VCaP (cell line): ENCODE results near the gene GPR108.

Experiments used
- H3K27ac ChIP-seq: fragments of 450-650 bp; 2 replicates; pipeline ENCODE4 v1.5.1; 2017
- TF ChIP-seq, protein P1 (sequence below): fragments of 450-650 bp; conservative IDR thresholded peaks from 2 replicates; pipeline ENCODE4 v1.5.1; 2017; ENCODE audit warnings: mild to moderate bottlenecking, moderate library complexity

The GPR108 gene

DNA sequence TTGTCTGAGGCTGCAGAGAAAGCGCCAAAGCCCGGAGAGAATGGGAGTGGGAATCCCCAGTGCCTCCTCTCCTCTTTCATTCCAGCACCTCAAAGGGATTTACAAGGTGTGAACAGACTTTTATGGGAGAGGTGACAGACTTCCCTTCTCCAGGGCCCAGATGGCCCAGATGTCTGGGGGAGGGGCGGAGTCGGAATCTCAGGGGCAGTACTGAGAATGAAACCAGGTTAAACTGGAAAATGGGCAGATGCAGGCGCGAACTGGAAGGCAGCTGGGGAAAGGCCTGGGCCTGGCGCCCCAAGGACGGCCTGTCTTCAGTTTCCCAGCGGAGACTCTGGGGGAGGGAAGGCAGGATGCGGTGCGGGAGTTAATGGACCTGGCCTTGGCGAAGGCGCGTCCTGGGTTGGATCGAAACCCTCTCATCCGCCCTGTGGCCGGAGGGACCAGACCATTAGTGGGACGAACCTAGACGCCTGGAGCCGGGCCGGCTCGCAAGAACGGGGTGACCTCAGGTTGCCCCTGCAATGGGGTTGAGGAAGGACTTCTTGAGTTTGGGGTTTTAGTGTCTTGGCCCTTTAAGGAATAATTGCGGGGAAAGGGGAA is 1.5 kb upstream of the GPR108 start:
- TF ChIP-seq, protein P1, sequence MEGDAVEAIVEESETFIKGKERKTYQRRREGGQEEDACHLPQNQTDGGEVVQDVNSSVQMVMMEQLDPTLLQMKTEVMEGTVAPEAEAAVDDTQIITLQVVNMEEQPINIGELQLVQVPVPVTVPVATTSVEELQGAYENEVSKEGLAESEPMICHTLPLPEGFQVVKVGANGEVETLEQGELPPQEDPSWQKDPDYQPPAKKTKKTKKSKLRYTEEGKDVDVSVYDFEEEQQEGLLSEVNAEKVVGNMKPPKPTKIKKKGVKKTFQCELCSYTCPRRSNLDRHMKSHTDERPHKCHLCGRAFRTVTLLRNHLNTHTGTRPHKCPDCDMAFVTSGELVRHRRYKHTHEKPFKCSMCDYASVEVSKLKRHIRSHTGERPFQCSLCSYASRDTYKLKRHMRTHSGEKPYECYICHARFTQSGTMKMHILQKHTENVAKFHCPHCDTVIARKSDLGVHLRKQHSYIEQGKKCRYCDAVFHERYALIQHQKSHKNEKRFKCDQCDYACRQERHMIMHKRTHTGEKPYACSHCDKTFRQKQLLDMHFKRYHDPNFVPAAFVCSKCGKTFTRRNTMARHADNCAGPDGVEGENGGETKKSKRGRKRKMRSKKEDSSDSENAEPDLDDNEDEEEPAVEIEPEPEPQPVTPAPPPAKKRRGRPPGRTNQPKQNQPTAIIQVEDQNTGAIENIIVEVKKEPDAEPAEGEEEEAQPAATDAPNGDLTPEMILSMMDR: peak; percentile 34
- peak overlapping the region; percentile 65 for H3K27ac ChIP-seq

DNA sequence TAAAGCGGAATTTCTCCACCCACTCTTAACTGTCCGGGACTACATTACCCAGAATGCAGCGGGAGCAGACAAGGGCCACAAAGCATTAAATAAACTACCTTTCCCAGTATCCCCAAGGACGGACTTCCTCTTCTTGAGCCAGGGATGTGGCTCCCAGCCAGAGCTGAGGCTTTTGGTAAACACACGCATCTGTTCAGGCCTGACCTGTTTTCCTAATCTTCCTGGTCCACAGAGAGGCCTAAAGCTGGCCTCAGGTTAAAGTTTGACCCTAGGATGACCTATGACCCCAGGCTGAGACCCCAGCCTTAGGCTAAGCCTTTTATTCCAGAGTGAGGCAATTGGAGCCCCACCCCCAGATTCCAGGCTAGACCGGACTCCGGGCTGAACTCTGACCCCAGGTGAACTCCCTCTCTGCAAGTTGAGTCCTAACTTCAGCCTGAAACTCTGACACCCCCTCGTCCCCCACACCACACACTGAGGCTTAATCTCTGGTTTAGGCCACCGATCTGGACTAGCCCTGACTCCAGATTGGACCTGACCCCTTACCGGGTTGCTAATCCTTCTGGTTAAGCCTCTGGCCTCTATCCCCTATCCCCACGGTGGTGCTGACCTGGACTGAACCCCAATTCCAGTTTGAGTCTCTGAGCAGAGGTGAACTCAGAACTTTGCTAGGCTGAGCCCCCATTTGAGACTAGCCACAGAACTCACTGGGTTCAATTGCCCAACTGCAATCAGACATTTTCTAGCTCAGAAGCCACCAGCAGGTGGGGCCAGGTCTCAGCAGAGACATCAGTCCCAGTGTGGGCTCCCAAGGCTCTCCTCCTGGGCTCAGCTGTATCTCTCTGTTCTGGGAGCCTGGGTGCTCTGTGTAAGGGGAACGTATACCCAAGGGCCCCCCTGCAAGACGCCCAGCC is 750 bp upstream of the GPR108 start:
- H3K27ac ChIP-seq: peak overlapping the region; percentile 65
- TF ChIP-seq, protein P1: peak; percentile 74

DNA sequence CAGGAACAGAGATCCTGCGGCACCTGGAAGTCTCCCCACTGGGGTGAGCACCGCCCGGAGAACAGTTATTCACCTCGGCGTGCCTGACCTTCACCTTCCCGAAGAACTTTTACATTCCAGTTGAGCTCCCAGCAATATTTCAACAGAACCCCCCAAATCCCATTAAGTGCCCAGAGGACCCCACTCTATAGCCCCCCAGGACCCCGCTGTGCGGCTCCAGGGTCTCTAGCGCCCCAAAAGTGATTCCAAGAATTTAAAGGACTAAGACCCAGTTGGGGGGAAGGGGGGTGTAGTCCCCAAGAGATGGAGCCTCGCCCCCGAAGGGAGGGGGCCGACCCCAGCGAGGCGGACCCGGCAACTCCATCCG is 480 bp downstream of the GPR108 start:
- H3K27ac ChIP-seq: peak overlapping the region; percentile 77
- TF ChIP-seq, protein P1: no peak

DNA sequence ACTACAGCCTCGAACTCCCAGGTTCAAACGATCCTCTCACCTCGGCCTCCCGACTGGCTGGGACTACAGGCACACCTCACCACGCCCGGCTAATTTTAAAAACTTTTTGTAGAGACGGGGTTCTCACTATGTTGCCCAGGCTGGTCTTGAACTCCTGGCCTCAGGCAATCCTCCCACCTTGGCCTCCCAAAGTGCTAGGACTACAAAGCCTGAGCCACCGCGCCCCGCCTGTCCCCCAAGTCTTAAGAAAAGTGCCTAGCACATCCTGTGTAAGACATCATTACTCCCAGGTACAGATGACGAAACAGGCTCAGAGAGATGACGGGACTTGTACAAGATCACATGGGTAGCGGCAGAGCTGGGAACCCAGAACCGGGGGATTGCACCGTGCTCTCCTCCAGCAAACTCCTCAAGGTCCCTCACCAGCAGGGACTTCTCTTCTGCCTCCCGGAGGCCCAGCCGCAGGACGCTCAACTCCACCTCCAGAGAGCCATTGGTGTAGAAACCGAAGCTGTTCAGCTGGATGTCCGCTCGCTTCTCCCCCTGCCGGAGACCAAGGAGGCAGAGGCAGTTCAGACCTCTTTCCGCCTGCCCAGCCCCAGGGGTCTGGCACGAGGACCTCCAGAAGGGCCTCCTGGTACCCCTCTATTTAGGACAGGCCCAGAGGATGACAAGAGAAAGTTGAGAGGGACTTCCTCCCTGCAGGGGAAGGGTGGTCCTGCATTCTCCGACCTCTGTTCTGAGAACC is 1.0 kb downstream of the GPR108 start:
- TF ChIP-seq, protein P1: peak; percentile 57
- peak overlapping the region; percentile 77 for H3K27ac ChIP-seq

DNA sequence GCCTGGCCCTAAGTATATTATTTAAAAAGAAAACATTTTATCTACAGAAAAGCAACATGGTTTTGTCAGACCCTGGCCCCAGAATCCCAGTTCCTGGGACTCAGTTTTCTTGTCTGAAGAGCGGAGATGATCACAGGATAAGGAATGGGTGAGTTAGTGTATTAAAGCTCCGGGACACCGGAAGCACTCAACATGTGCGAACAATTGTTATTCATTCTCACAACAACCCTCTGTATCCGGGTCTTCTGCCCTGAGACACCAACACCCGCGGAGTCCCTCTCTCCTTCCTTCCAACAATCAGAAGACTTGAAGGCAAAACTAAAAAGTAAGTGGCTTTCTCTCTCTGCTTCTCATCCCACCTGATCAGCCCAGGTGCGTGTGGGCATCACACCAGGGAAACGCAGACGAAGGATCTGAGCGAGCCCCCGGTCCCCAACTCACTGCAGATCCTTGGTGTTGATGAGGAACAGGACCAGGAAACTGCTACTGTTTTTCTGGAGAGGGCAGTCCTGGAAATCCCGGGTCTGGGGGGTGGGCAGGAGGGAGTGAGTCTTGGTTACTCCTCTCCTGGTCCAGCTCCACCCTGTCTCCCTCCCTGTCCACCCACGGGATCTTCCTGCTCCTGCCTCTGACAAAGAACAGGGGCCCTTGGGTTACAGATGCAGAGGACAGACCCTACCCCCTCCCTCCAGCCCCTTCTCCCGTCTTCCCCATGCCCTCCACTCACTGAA is 2.0 kb downstream of the GPR108 start:
- H3K27ac ChIP-seq: no peak overlapping the region
- TF ChIP-seq, protein P1: no peak

DNA sequence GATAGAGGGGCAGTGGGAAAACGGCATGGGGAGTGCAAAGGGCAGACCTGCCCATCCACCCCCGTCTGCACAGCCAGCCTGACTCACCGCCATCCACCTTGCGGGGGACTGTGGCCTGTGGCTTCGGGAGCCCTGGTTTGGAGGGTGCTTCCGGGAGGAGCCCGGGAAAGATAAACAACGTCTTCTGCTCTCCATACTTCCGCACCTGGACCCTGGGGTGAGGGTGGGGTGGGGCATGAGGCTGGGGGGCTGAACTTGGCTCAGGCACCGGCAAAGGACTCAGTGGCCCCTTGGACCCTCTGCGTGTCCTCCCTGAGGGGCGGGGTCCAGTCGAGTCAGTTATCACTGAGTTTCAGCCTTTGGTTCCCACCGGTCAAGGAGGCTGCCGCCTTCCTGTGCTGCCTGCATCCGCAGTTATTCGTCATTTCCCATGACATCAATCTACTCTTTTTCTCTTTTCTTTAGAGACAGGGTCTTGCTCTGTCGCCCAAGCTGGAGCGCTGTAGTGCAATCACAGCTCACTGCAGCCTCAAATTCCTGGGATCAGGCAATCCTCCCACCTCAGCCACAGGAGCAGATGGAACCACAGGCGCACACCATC is 3.2 kb downstream of the GPR108 start:
- TF ChIP-seq, protein P1: no peak
- no peak overlapping the region for H3K27ac ChIP-seq
